GM19467 (cell line): ENCODE results near the gene COL9A3.

Source experiments
- ATAC-seq: cut with Tn5 transposase; IDR thresholded peaks from one replicate; pipeline ENCODE4 v1.9.1; 2021; ENCODE audit warnings: mild to moderate bottlenecking, moderate library complexity; ENCODE audit not compliant: unreplicated experiment

The COL9A3 gene

GRCh38 chr20:62876902-62877816 is 60.3 kb downstream of the COL9A3 start:
- ATAC-seq: no peak

- no peak for ATAC-seq
Observed at GRCh38 chr20:62878244-62879038, 61.6 kb downstream of the COL9A3 start.

GRCh38 chr20:62879275-62880146 is 62.7 kb downstream of the COL9A3 start:
- no peak for ATAC-seq

DNA sequence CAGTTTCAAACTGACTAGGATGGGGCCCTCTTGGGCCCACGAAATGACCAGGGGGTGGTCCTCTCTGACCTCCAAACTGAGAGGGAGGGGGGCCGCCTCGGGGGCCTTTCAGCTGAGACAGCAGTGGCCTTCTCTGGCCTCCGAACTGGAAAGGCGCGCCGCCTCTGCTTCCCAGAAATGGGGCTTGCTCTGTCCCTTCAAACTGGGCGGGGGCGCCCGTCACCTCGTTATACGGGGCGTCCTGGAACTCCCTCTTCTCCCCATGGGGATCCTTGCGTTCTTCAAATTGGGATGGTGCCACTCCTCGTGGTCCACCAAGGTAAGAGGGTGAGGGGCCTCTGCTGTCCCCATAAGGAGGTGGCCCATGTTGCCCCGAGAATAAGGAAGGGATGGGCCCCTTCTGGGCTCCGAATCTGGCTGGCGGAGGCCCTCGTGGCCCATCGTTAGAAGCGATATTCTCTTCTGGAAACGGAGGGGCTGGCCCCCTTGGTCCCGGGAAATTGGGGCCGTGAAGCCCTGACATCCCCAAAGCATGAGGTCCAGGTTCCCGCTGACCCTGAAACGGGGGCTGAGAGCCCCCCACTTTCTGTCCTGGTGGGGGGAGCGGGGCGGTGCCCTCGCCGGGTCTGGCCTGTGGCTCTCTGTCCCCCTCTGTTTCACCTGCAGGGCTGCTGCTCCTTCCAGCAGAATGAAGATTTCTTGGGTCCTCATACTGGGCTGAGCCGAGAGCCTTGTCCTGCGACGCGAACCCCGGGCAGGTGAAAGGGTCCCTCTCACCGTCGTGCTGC is 63.5 kb downstream of the COL9A3 start:
- ATAC-seq: no peak

DNA sequence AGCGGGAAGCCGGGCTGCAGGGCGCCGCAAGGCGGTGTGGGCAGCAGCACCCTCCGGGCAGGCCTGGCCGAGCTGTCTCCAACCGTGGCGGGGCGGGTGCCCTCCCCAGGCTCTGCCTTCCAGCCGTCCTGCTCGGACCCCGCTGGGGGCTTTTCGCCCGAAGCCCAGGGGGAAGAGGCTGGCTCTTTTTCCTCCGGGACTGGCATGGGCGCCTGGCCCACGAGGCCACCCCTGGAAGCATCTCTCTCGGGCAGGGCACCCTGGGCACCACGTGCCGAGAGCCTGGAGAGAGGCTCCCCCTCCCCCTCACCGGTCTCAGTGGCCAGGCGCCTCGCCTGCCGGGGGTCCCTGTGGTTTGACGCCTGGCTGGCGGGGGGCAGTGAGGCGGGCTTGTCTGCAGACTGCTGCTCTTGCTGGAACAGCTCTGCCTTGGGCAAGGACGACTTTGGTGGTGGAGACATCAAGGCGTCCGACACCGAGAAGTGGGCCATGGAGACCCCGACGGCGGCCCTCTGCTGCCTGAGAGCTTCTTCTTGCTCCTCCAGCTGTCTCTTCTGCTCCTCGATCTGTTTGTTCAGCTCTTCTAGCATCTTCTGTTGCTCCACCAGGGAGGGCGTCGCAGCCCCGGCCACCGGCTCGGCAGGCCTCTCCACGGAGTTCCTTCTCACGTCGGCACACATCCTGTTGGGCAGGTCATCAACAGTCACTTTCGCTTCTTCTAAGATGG is 64.2 kb downstream of the COL9A3 start:
- no peak for ATAC-seq

GRCh38 chr20:62881662-62882395 is 65.0 kb downstream of the COL9A3 start:
- ATAC-seq: no peak

- no peak for ATAC-seq
Observed at GRCh38 chr20:62882426-62882825, 65.6 kb downstream of the COL9A3 start.

DNA sequence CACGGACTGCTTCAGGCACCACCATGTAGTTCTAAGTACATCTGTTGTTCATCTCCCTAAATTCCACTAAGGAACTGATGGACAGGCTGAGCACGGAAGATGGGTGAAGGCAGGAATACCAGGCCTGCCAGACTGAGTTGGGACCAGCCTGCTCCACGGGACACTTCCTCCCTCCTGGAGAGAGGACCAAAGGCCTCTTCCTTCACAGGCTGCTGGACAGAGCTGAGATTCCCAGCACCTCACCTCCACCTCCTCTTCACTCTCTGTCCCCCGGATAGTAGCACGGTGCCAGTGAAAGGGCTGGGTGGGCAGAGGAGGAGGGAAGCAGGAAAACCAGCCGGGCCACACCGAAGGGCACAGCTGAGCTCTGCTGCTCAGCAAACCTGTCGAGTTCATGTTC is 67.7 kb downstream of the COL9A3 start:
- ATAC-seq: no peak

DNA sequence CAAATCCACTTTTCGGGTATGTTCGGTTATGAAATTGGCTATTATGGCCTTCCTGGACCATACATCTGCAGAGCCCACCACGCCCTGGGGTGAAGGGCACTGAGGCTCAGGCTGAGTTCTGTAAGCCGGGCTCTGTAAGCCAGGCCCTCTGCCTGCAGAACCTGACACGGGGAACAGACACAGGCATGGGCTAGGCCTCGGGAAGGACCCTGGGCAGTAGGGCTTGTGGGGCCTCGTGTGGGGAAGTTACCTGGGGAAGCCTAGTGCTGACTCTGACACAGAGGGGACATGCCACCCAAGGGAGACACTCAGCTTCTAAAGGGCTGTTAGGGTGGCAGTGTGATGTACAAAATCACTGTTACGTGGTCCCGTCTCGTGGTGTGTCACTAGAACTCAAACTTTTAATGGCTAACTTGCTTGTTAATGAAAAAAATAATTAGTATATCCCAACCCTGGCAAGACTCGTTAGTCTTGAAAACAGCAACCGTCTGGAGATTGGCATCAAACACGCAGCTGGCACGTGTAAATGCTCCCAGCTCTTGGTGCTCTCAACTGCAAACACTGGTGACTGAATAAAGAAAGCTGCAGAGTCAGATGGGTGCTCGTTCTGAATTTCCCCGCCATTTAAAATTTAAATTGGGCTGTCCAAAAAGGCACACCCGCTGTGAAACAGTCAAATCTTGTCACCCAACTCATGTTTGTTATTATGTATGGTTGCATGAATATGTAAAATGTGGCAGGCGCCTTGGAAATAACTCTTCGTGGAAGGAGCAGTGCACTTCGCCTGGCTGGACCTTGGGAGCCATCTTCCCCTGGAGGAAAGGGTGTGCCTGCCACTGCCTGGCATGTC is 68.4 kb downstream of the COL9A3 start:
- no peak for ATAC-seq

- ATAC-seq: no peak
Observed at GRCh38 chr20:62885896-62886708, 69.3 kb downstream of the COL9A3 start.

DNA sequence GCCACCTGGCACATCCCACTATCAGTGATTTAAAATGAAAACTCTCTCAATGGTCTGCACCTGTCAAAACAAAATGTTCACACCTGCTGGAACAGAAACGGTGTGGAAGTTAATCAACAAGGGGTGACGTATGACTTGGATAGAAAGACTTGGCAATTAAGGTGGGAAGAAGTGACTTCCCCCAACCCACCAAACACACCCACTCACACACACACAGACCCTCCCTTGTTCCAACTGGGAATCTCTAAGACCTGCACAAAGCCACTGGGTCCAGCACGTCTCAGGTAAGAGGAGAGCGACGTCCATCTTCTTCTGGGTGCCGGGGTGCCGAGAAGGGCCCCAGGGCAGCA is 69.8 kb downstream of the COL9A3 start:
- no peak for ATAC-seq

DNA sequence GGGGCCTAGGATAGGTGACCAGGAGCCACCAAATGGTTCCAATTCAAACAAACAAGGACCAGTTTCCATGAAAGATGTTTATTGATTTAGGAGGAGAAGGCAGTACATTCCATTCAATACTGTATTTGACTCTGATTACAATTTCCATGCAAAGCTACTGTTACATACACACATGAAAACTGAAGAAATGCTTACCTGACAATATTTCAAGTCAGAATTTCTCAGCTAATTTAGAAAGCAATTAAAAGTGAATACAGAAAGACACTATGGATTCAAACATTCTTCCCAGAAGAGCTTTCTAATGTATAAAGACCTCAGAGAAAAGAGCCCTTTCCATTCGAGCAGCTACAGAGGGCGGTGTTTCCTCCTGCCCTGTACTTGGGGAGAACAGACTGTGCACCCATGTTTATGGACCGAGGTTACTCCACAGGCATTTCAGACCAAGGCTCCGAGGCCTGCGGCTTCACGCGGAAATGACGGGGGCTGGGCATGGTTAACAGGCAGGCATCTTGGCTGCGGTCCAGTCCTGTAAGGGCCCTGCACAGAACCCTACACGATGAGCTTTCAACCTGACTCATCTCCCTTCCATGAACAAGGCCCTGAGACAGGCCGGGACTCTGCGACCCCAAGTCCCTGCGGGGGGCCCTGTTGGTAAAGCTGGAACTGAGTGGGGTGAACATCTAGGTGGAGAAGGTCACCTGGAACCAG is 70.5 kb downstream of the COL9A3 start:
- ATAC-seq: no peak

GRCh38 chr20:62887860-62888239 is 71.0 kb downstream of the COL9A3 start:
- ATAC-seq: no peak

- no peak for ATAC-seq
Observed at GRCh38 chr20:62888406-62888805, 71.6 kb downstream of the COL9A3 start.

DNA sequence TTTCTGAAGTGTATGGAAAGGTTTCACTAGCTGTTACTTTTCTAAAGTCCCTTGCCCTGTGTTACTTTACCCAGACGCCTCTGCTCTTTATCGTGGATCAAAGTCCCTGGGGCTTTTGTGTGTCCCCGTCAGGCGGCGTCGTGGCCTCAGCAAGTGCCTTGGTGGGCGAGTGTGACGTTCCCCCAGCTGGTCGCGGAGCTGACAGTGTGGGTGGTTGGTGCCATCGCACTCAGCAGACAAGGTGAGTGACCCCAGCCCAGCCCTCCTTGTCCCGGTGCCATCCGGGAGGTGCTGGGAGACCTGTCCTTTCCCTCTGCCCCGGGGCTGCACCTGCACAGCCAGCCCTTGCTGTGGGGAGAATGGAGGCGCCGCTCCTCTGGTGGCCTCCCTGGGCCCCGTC is 72.1 kb downstream of the COL9A3 start:
- no peak for ATAC-seq

DNA sequence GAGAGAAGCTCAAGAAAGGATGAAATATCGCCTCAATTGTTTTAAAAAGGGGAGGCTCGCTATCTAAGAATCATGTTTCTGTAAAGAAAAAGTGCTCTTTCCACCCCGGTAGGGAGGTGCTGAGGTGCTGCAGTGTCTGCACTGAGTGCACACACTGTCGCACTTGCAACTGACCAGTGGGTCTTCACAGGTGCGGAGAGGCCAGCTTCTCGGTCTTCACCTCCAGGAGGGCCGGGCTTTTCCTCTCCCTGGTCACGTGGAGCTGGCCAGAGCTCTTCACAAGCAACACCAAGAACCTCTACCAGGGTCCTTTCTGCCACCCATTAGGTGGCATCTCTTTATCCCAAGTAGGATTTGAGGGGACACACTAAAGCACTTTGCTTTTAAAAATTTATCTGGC is 72.6 kb downstream of the COL9A3 start:
- no peak for ATAC-seq

DNA sequence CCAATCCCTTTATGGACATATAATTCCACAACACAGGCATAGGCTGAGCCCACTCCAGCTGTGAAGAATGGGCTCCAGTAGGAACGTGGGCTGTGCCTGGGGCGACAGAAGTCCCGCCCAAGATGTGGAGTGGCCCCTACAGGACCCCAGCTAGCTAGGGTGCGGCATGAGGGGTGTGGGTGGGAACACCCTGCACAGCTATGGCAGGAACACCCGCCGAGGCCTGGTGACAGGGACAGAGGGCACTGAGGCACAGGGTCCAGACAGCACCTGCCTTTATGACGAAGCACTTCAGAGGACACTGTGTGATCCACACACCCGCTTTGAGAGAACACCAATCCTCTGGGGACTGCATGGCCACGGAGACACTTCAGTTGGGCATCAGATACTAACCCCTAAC is 73.0 kb downstream of the COL9A3 start:
- no peak for ATAC-seq
